GM18868 (cell line): ENCODE data around the gene SHISA7.
A peak's percentile ranks its signal among the peaks of the same experiment; 100 is the strongest.

Experiments used
- ATAC-seq: cut with Tn5 transposase; IDR thresholded peaks from one replicate; pipeline ENCODE4 v1.9.1; 2021; ENCODE audit warnings: mild to moderate bottlenecking, moderate library complexity; ENCODE audit not compliant: unreplicated experiment

Gene SHISA7

DNA sequence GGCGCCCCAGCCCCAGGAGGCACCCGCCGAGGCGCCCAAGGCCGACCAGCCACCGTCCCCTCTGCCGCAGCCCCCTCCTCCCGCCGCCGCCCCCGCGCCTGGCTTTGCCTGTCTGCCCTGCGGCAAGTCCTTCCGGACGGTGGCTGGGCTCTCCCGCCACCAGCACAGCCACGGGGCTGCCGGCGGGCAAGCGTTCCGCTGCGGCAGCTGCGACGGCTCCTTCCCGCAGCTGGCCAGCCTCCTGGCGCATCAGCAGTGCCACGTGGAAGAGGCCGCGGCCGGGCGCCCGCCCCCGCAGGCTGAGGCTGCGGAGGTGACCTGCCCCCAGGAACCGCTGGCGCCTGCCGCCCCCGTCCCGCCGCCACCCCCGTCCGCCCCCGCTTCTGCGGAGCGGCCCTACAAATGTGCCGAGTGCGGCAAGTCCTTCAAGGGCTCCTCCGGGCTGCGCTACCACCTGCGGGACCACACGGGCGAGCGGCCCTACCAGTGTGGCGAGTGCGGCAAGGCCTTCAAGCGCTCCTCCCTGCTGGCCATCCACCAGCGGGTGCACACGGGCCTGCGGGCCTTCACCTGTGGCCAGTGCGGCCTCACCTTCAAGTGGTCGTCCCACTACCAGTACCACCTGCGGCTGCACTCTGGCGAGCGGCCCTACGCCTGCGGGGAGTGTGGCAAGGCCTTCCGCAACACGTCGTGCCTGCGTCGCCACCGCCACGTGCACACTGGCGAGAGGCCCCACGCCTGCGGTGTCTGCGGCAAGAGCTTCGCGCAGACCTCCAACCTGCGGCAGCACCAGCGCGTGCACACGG lies 39.3 kb upstream of the SHISA7 start:
- no peak for ATAC-seq

DNA sequence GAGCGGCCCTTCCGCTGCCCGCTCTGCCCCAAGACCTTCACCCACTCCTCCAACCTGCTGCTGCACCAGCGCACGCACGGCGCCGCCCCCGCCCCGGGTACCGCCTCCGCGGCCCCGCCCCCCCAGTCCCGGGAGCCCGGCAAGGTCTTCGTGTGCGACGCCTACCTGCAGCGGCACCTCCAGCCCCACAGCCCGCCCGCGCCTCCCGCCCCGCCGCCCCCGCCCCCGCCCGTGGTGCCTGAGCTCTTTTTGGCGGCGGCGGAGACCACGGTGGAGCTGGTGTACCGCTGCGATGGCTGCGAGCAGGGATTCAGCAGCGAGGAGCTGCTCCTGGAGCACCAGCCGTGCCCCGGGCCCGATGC lies 38.7 kb upstream of the SHISA7 start:
- no peak for ATAC-seq

DNA sequence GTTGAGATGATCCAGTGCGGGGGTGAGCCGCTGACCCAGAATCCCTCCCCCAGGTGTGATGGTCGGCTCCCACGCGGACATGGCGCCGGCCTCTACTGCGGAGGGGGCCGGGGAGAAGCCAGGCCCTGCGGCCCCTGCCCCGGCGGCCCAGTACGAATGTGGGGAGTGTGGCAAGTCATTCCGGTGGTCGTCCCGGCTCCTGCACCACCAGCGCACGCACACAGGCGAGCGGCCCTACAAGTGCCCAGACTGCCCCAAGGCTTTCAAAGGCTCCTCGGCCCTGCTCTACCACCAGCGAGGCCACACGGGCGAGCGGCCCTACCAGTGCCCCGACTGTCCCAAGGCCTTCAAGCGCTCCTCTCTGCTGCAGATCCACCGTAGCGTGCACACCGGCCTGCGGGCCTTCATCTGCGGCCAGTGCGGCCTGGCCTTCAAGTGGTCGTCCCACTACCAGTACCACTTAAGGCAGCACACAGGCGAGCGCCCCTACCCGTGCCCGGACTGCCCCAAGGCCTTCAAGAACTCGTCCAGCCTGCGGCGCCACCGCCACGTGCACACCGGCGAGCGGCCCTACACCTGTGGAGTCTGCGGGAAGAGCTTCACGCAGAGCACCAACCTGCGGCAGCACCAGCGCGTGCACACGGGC lies 38.2 kb upstream of the SHISA7 start:
- no peak for ATAC-seq

GRCh38 chr19:55479451-55480230 lies 36.5 kb upstream of the SHISA7 start:
- ATAC-seq: no peak

GRCh38 chr19:55479045-55479444 lies 35.9 kb upstream of the SHISA7 start:
- ATAC-seq: no peak

- no peak for ATAC-seq
These were observed 35.3 kb upstream of the SHISA7 start for GRCh38 chr19:55478364-55478763.

GRCh38 chr19:55477905-55478304 lies 34.8 kb upstream of the SHISA7 start:
- ATAC-seq: no peak

- ATAC-seq: peak; percentile 93
These were observed 33.1 kb upstream of the SHISA7 start, which contains the start of gene ZNF628 for GRCh38 chr19:55476100-55476775. Gene ZNF628, plus strand, starts transcription at chr19:55476617. Its CDS starts 3,294 bp downstream, at chr19:55479911.

DNA sequence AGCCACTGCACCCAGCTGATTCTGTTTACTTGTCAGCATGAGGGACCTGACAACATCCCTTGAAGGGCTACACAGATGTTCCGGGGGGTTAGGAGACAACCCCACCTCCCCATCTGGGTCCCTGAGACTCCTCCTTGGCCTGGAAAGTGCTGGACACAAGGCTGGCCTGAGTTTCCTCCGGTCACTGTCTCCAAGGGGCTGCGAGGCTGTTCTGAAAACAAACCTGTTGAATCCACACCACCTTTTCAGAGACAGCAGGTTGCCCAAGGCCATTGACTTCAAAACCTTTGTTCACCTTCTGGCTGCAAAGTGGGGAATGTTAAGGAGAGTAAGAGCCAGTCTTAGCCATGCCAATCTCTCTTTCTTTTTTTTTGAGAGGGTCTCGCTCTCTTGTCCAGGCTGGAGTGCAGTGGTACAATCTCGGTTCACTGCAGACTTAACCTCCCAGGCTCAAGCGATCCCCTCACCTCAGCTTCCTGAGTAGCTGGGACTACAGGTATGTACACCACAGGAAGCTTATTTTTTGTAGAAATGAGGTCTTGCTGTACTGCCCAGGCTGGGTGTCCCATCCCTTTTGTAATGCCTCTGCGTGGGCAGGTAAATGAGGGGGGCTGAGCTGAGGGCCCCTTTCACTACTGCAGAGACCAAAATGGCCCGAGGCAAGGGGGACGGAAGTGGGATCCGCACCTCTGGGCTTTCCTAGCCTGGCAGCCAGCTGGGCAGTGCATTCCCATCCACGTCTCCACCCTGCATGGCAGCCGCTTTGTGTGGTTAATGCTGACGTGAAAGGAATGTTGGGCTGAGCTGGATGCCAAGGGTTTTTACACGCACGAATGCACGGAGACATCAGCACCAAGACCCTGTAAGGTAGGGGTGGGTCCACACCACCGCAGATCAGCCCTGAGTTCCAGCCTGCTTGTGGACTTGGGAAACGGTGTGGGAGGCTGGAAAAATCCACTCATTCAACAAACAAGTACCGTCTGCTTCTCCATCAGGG lies 31.5 kb upstream of the SHISA7 start:
- no peak for ATAC-seq

- ATAC-seq: no peak
These were observed 30.3 kb upstream of the SHISA7 start for GRCh38 chr19:55473225-55474012.

DNA sequence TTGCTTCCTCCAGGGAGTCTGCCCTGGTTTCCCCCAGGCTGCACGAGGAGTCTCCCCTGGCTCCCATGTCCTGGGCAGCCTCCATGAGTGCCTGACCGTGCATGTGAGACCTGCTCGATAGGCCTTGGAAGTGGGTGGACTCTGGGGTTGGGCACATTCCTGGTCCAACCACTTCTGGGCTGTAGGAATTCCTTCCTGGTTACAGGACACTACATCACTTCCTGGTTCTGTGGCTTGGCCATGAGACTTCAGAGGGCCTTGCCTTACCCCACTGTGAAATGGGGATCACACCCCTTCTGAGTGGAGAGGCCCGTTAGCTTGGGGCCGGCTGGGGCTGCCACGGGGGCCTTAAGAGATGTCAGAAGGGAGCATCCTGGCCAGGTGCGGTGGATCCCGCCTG lies 29.4 kb upstream of the SHISA7 start:
- no peak for ATAC-seq

DNA sequence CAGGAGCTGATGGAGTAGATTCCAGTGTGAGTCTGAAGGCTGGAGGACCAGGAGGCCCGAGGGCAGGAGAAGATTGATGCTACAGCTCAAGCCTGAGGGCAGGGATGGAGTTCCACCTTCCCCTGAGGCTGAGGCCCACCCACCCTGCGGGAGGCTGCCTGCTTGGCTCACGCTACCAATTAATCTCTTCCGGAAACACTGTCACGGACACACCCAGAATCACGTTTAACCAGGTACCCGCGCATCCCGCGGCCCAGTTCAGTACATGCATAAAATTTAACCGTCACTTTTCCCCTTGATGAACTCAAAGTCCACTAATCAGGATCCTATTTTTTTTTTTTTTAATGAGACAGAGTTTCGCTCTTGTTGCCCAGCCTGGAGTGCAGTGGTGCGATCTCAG lies 28.2 kb upstream of the SHISA7 start:
- no peak for ATAC-seq

GRCh38 chr19:55468054-55468393 lies 24.9 kb upstream of the SHISA7 start:
- no peak for ATAC-seq

- ATAC-seq: no peak
These were observed 24.3 kb upstream of the SHISA7 start for GRCh38 chr19:55467236-55468053.

GRCh38 chr19:55466241-55466614 lies 23.1 kb upstream of the SHISA7 start:
- no peak for ATAC-seq

DNA sequence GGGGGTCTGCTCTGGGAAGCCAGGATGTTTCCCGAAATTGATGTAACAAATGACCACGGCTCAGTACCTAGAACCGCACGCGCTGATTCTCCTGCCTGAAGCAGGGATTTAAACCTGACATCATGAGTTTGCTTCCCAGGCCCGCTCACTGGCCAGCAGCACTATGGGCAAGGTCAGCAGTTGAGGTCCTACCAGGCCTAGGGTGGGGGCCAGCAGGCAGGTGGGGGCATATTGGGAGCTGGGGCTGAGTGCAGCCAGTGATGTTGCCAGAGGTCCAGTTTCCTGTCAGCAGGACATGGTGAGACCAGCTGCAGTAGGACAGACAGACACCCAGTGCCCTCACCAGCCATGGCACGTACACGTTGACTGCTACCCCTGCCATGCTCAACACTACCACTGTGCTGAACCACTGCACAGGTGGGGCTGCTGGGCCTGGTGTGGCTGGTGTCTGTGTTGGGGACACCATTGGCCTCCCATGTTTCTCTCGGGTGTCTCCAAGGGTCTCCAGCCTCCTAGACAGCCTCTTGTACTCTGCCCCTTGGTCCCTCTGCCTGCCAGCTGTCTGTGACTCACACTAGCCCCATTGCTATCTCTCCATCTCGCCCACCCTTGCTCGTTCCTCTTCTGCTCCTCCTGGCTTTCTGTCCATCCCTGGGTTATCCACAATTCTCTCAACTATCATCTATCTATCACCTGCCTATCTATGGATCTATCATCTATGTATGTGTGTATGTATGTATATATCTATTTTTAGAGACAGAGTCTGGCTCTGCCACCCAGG lies 22.6 kb upstream of the SHISA7 start:
- no peak for ATAC-seq

DNA sequence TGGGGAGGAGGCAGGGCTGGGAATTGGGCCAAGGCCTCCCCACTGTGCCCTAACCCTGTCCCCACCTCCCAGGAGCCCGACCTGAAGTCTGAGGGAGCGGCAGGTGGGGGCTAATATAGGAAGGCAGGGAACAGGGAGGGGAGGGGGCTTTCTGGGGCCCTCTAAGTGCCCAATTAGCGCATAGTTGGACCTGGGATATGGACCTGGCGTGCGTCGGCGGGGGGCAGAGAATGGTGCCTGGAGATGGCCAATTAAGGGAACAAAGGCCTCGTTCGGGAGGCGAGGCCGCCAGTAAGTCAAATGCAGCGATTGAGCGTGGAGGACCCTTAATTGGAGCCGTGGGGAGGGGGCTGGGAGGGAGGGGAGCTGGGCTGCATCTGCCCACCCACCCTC lies 21.6 kb upstream of the SHISA7 start, which contains the start of gene C19orf85:
C19orf85 (minus strand) TSS at position 90 of the 393 bp plus-strand sequence. CDS start 197 bp downstream, outside the sequence.
- no peak for ATAC-seq
